ENCODE measurements around the gene ARPC2. TPM values are rescaled to one million over a fixed set of nuclear protein-coding genes. Genes with fewer than 3 reads are reported as not detected.

ARPC2 gene
- total and polyA plus RNA-seq, 8 donors, result 92.1 to 456 (median 256) TPM

DNA sequence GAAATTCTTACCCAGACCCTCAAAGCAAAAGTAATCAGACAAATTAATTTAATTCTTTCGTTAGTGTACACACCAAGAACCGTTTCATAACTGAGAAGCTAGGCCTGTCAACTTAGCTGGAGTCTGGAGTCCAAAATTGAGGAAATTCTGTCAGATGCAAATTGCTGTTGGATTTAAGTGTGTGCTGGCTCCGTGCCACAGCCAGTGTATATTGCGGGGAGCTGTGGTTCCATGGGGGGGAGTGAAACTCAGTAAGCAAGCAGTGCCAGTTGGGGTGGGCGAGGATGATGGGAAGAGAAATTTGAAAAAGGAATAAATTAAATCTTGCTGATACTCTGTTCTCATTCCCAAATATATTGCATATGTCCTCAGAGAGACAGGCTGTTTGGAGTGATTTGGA is 4.0 kb downstream of the ARPC2 start:
- Histone ChIP-seq H3K9me3 (no peaks in the 10 kb centered on the region), H3K4me1 (peaks cover 53 to 87% (median 79%) of the 10 kb centered on the region in 4 donors), H3K36me3 (peaks cover 3 to 31% (median 25%) of the 10 kb centered on the region in 4 donors), H3K4me3 (peak overlapping the region in 1 of 4 donors; percentile 17), H3K27me3 (no peaks in the 10 kb centered on the region), H3K27ac (peak overlapping the region in 3 of 5 donors; percentile 9 to 38 (median 26))
- intact Hi-C loops (cut with DNase I; ENCODE audit: low total_unique reads), result no loop called here
- TF ChIP-seq, protein P1, sequence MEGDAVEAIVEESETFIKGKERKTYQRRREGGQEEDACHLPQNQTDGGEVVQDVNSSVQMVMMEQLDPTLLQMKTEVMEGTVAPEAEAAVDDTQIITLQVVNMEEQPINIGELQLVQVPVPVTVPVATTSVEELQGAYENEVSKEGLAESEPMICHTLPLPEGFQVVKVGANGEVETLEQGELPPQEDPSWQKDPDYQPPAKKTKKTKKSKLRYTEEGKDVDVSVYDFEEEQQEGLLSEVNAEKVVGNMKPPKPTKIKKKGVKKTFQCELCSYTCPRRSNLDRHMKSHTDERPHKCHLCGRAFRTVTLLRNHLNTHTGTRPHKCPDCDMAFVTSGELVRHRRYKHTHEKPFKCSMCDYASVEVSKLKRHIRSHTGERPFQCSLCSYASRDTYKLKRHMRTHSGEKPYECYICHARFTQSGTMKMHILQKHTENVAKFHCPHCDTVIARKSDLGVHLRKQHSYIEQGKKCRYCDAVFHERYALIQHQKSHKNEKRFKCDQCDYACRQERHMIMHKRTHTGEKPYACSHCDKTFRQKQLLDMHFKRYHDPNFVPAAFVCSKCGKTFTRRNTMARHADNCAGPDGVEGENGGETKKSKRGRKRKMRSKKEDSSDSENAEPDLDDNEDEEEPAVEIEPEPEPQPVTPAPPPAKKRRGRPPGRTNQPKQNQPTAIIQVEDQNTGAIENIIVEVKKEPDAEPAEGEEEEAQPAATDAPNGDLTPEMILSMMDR (IDR thresholded peaks at IDR 0.05), result no peak
- TF ChIP-seq POLR2A (IDR thresholded peaks at IDR 0.05) (no peak), POLR2AphosphoS5 (IDR thresholded peaks at IDR 0.05) (no peak), EP300 (IDR thresholded peaks at IDR 0.05) (no peak)
- peak in 1 of 2 donors; percentile 36 for DNase-seq
- 38 to 50% (median 44%) methylated on average over 5 of the region's 5 CpGs for WGBS, 5 donors

DNA sequence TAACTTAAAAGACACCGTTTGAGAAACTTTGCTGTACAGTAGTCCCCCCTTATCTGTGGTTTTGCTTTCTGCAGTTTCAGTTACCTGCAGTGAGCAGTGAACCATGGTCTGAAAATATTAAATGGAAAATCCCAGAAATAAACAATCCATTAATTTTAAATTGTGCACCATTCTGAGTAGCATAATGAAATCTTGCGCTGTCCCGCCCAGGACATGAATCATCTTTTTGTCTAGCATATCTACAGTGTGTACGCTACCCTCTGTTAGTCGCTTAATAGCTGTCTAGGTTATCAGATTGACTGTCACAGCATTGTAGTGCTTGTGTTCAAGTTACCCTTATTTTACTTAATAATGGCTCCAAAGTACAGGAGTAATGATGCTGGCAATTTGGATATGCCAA is 6.1 kb downstream of the ARPC2 start:
- DNase-seq, result no peak
- Histone ChIP-seq H3K4me3 (no peak overlapping the region), H3K36me3 (peaks cover 14 to 51% (median 46%) of the 10 kb centered on the region in 4 donors), H3K27ac (peak overlapping the region in 3 of 5 donors; percentile 5 to 35 (median 5)), H3K4me1 (peaks cover 53 to 98% (median 79%) of the 10 kb centered on the region in 4 donors), H3K27me3 (no peaks in the 10 kb centered on the region), H3K9me3 (no peaks in the 10 kb centered on the region)
- TF ChIP-seq POLR2AphosphoS5 (IDR thresholded peaks at IDR 0.05), result no peak
- TF ChIP-seq POLR2A (IDR thresholded peaks at IDR 0.05), result no peak
- TF ChIP-seq, protein P1 (IDR thresholded peaks at IDR 0.05), result no peak
- no peak for TF ChIP-seq EP300 (IDR thresholded peaks at IDR 0.05)
- intact Hi-C loops (cut with DNase I; ENCODE audit: low total_unique reads), result no loop called here
- 50 to 66% (median 59%) methylated on average over 5 of the region's 5 CpGs for WGBS, 5 donors

DNA sequence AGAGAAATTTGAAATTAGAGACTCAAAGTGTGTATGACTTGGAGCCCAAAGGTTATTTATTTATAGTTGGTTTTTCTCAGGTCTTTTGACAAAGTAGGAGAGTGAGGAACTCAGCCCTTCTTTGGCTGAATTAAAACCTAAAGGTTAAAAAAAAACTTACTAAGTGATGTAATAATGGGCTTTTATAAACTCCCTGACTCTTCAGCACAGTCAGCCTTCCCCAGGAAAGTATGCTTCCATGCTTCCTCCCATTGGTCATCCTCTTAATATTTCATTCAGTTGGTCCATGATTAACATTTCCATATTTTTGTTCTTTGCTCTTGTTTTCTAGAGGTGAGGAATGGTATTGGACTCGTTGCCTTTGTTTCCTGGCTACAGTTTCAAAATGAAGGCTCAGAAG is 7.2 kb downstream of the ARPC2 start:
- WGBS, 5 donors, result 29 to 66% (median 53%) methylated on average over 1 of the region's 1 CpG
- H3K4me1 ChIP-seq, result peaks cover 49 to 98% (median 78%) of the 10 kb centered on the region in 4 donors
- H3K27ac ChIP-seq, result peak overlapping the region in 1 of 5 donors; percentile 17
- DNase-seq, result no peak
- intact Hi-C loops (cut with DNase I; ENCODE audit: low total_unique reads), result no loop called here
- TF ChIP-seq POLR2AphosphoS5 (IDR thresholded peaks at IDR 0.05), result no peak
- no peak for TF ChIP-seq EP300 (IDR thresholded peaks at IDR 0.05)
- no peak for TF ChIP-seq POLR2A (IDR thresholded peaks at IDR 0.05)
- TF ChIP-seq, protein P1 (IDR thresholded peaks at IDR 0.05), result no peak
- no peaks in the 10 kb centered on the region for H3K9me3 ChIP-seq
- peaks cover 21 to 62% (median 55%) of the 10 kb centered on the region in 4 donors for H3K36me3 ChIP-seq
- H3K4me3 ChIP-seq, result no peak overlapping the region
- H3K27me3 ChIP-seq, result no peaks in the 10 kb centered on the region

DNA sequence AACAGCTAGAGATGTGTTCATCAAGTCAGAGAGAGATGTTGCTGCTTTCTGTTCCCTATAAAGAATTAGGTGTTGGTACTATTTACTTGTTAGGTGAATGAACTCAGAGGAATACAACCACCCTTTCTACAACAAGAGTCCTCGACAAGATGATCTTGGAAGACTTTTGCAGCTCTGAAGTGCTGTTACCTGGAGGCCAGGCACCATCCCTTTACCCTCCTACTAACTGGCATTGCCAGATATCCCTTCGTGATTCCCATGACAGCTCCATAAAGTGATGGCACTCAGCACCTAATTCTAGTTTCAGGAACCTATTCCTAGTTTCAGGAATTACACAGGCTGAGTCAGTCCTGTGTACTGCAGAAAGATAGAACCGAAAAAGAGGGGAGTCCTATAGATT is 9.9 kb downstream of the ARPC2 start:
- no peak for DNase-seq
- intact Hi-C loops (cut with DNase I; ENCODE audit: low total_unique reads), result no loop called here
- no peak overlapping the region for H3K4me3 ChIP-seq
- WGBS, 5 donors, result 77 to 83% (median 82%) methylated on average over 3 of the region's 3 CpGs
- no peak for TF ChIP-seq POLR2A (IDR thresholded peaks at IDR 0.05)
- TF ChIP-seq, protein P1 (IDR thresholded peaks at IDR 0.05), result no peak
- TF ChIP-seq EP300 (IDR thresholded peaks at IDR 0.05), result no peak
- no peak for TF ChIP-seq POLR2AphosphoS5 (IDR thresholded peaks at IDR 0.05)
- H3K27me3 ChIP-seq, result no peaks in the 10 kb centered on the region
- H3K27ac ChIP-seq, result no peak overlapping the region
- peaks cover 31 to 98% (median 78%) of the 10 kb centered on the region in 4 donors for H3K4me1 ChIP-seq
- no peaks in the 10 kb centered on the region for H3K9me3 ChIP-seq
- H3K36me3 ChIP-seq, result peaks cover 30 to 80% (median 73%) of the 10 kb centered on the region in 4 donors

Measured in stomach (tissue), 9 donors.